GM12878 (cell line): ENCODE data around the gene KIRREL3.

Experiments used
- ATF7 ChIP-seq: fragments of 450-650 bp; IDR thresholded peaks from 2 replicates; pipeline ENCODE4 v1.6.1; 2016; ENCODE audit warnings: low read depth, mild to moderate bottlenecking
- CEBPB ChIP-seq, 2 experiments: fragments of 150-350 bp in 1 of 2; IDR thresholded peaks; 2 replicates each; pipeline ENCODE4 v1.6.1; 2012 to 2014; ENCODE audit warnings: low read depth in 2 of 2, low read length in 2 of 2, borderline replicate concordance in 1 of 2, inconsistent platforms in 1 of 2
- CHD2 ChIP-seq: IDR thresholded peaks from 2 replicates; pipeline ENCODE4 v1.6.1; 2011; ENCODE audit warnings: low read depth, low read length, improper control_type of control experiment, borderline replicate concordance
- HDGF ChIP-seq: fragments of 450-650 bp; IDR thresholded peaks from 2 replicates; pipeline ENCODE4 v1.6.1; 2016; ENCODE audit warnings: antibody characterized with exemption
- MTA2 ChIP-seq: fragments of 450-650 bp; IDR thresholded peaks from 2 replicates; pipeline ENCODE4 v1.6.1; 2016; ENCODE audit warnings: low read depth, mild to moderate bottlenecking, moderate library complexity
- RAD21 ChIP-seq: IDR thresholded peaks from 2 replicates; pipeline ENCODE4 v1.6.1; 2011; ENCODE audit warnings: mild to moderate bottlenecking, low read depth, low read length, moderate library complexity; ENCODE audit not compliant: insufficient read depth
- RBBP5 ChIP-seq: fragments of 200-600 bp; sonication (generic); conservative IDR thresholded peaks from 2 replicates; pipeline ENCODE4 v1.6.1; 2016
- SIN3A ChIP-seq: IDR thresholded peaks from 2 replicates; pipeline ENCODE4 v1.6.1; 2012; ENCODE audit warnings: low read depth, low read length, improper control_type of control experiment
- TF ChIP-seq, protein P1 (sequence below), 3 experiments: IDR thresholded peaks in 2 of 3; conservative IDR thresholded peaks in 1 of 3; 2 replicates each; pipeline ENCODE4 v1.5.1; 2011; ENCODE audit warnings: low read depth in 3 of 3, low read length in 3 of 3, mild to moderate bottlenecking in 3 of 3, control low read depth in 2 of 3, moderate library complexity in 2 of 3, inconsistent platforms in 1 of 3, mixed read lengths in 1 of 3; ENCODE audit not compliant: control insufficient read depth in 2 of 3, insufficient read depth in 1 of 3; ENCODE audit errors: extremely low read depth in 1 of 3
- TF ChIP-seq, protein P2 (sequence below): IDR thresholded peaks from 2 replicates; pipeline ENCODE4 v1.6.1; 2012; ENCODE audit warnings: improper control_type of control experiment, low read depth, low read length; ENCODE audit not compliant: insufficient replicate concordance
- TF ChIP-seq, protein P3 (sequence below): IDR thresholded peaks from 2 replicates; pipeline ENCODE4 v1.6.1; 2011; ENCODE audit warnings: low read depth, low read length, improper control_type of control experiment, borderline replicate concordance

DNA sequence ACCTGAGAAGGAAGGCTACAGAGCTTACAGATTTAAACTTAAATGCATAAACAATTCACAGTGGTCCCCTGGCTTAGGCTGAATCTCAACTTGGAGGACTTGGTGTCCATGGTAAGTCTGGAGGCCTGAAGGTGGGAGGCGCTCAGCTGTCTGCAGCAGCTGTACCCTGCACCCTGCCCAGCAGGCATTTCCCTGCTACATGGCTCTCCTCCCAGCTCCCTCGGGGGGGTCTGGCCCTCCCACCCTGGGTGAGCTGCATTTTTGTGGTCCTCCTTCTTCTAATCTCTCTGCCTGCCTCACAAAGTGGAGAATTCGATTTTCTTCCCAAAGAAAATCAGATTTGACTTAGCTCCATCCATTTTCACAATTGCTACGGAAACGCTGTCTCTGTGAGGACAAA is 273.2 kb downstream of the KIRREL3 start:
- TF ChIP-seq RAD21: no peak
- no peak for TF ChIP-seq SIN3A
- no peak for TF ChIP-seq CEBPB (IDR thresholded peaks at IDR 0.05; ENCODE audit: borderline replicate concordance in 1 of 2, low read depth in 2 of 2, low read length in 2 of 2)
- no peak for TF ChIP-seq RBBP5
- TF ChIP-seq, protein P1, sequence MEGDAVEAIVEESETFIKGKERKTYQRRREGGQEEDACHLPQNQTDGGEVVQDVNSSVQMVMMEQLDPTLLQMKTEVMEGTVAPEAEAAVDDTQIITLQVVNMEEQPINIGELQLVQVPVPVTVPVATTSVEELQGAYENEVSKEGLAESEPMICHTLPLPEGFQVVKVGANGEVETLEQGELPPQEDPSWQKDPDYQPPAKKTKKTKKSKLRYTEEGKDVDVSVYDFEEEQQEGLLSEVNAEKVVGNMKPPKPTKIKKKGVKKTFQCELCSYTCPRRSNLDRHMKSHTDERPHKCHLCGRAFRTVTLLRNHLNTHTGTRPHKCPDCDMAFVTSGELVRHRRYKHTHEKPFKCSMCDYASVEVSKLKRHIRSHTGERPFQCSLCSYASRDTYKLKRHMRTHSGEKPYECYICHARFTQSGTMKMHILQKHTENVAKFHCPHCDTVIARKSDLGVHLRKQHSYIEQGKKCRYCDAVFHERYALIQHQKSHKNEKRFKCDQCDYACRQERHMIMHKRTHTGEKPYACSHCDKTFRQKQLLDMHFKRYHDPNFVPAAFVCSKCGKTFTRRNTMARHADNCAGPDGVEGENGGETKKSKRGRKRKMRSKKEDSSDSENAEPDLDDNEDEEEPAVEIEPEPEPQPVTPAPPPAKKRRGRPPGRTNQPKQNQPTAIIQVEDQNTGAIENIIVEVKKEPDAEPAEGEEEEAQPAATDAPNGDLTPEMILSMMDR (IDR thresholded peaks at IDR 0.05 in 2 of 3, conservative IDR thresholded peaks at IDR 0.05 in 1 of 3; ENCODE audit: control insufficient read depth in 2 of 3, extremely low read depth in 1 of 3, insufficient read depth in 1 of 3, low read depth in 3 of 3, low read length in 3 of 3): no peak
- TF ChIP-seq CHD2: no peak
- no peak for TF ChIP-seq ATF7
- TF ChIP-seq, protein P2, sequence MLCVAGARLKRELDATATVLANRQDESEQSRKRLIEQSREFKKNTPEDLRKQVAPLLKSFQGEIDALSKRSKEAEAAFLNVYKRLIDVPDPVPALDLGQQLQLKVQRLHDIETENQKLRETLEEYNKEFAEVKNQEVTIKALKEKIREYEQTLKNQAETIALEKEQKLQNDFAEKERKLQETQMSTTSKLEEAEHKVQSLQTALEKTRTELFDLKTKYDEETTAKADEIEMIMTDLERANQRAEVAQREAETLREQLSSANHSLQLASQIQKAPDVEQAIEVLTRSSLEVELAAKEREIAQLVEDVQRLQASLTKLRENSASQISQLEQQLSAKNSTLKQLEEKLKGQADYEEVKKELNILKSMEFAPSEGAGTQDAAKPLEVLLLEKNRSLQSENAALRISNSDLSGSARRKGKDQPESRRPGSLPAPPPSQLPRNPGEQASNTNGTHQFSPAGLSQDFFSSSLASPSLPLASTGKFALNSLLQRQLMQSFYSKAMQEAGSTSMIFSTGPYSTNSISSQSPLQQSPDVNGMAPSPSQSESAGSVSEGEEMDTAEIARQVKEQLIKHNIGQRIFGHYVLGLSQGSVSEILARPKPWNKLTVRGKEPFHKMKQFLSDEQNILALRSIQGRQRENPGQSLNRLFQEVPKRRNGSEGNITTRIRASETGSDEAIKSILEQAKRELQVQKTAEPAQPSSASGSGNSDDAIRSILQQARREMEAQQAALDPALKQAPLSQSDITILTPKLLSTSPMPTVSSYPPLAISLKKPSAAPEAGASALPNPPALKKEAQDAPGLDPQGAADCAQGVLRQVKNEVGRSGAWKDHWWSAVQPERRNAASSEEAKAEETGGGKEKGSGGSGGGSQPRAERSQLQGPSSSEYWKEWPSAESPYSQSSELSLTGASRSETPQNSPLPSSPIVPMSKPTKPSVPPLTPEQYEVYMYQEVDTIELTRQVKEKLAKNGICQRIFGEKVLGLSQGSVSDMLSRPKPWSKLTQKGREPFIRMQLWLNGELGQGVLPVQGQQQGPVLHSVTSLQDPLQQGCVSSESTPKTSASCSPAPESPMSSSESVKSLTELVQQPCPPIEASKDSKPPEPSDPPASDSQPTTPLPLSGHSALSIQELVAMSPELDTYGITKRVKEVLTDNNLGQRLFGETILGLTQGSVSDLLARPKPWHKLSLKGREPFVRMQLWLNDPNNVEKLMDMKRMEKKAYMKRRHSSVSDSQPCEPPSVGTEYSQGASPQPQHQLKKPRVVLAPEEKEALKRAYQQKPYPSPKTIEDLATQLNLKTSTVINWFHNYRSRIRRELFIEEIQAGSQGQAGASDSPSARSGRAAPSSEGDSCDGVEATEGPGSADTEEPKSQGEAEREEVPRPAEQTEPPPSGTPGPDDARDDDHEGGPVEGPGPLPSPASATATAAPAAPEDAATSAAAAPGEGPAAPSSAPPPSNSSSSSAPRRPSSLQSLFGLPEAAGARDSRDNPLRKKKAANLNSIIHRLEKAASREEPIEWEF: no peak
- no peak for TF ChIP-seq MTA2
- TF ChIP-seq, protein P3, sequence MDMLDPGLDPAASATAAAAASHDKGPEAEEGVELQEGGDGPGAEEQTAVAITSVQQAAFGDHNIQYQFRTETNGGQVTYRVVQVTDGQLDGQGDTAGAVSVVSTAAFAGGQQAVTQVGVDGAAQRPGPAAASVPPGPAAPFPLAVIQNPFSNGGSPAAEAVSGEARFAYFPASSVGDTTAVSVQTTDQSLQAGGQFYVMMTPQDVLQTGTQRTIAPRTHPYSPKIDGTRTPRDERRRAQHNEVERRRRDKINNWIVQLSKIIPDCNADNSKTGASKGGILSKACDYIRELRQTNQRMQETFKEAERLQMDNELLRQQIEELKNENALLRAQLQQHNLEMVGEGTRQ: no peak
- TF ChIP-seq HDGF: no peak
